H4 (cell line): ENCODE results near the gene EHF. TPM values are rescaled to one million over a fixed set of nuclear protein-coding genes. Genes with fewer than 3 reads are reported as not detected.
"Not testable (repeated sequence)": the region's sequence is repeated elsewhere in the genome, so short reads cannot be mapped to it uniquely, and the experiment has no call there.

Source experiments
- DNase-seq: peaks from one replicate; pipeline ENCODE4 v3.0.0-alpha.2; 2015; ENCODE audit warnings: low spot score
- total RNA-seq: library from RNA; depleted of rRNA; stranded (reverse); fragments of >200 nt; shearing (Covaris generic); gene quantifications from 2 replicates; pipeline ENCODE4 v1.2.3, GENCODE V29; 2014; rRNA removed

Gene EHF
- total RNA-seq, result not detected in 2 replicates

- DNase-seq, result no peak
Observed at GRCh38 chr11:34620820-34621792, at the start of gene EHF. Gene EHF (plus strand): TSS chr11:34621093. CDS start chr11:34642631, 21,538 bp downstream.

GRCh38 chr11:34573537-34573936, 47.4 kb upstream of the EHF start:
- DNase-seq, result no peak

GRCh38 chr11:34575261-34575660, 45.6 kb upstream of the EHF start:
- DNase-seq, result no peak

GRCh38 chr11:34575671-34576070, 45.2 kb upstream of the EHF start:
- DNase-seq, result no peak

GRCh38 chr11:34576331-34576730, 44.6 kb upstream of the EHF start:
- DNase-seq, result no peak

- DNase-seq, result no peak
Observed at GRCh38 chr11:34583818-34584217, 37.1 kb upstream of the EHF start.

- no peak for DNase-seq
Observed at GRCh38 chr11:34585304-34585734, 35.6 kb upstream of the EHF start.

- peak; percentile 63 for DNase-seq
Observed at GRCh38 chr11:34585735-34586487, 35.0 kb upstream of the EHF start.

- no peak for DNase-seq
Observed at GRCh38 chr11:34586488-34587281, 34.2 kb upstream of the EHF start.

GRCh38 chr11:34587282-34587677, 33.6 kb upstream of the EHF start:
- DNase-seq, result no peak

- no peak for DNase-seq
Observed at GRCh38 chr11:34588023-34588422, 32.9 kb upstream of the EHF start.

- DNase-seq, result no peak
Observed at GRCh38 chr11:34588701-34589100, 32.2 kb upstream of the EHF start.

- not testable (repeated sequence) for DNase-seq
Observed at GRCh38 chr11:34589177-34589576, 31.7 kb upstream of the EHF start.

GRCh38 chr11:34593085-34593484, 27.8 kb upstream of the EHF start:
- DNase-seq, result no peak

GRCh38 chr11:34594603-34595002, 26.3 kb upstream of the EHF start:
- DNase-seq, result no peak

GRCh38 chr11:34595391-34595790, 25.5 kb upstream of the EHF start:
- no peak for DNase-seq

- DNase-seq, result no peak
Observed at GRCh38 chr11:34595960-34596644, 24.8 kb upstream of the EHF start.

- peak; percentile 45 for DNase-seq
Observed at GRCh38 chr11:34599406-34599945, 21.4 kb upstream of the EHF start.

- no peak for DNase-seq
Observed at GRCh38 chr11:34600339-34601084, 20.4 kb upstream of the EHF start.

- DNase-seq, result no peak
Observed at GRCh38 chr11:34601085-34601444, 19.8 kb upstream of the EHF start.
